ENCODE measurements around the gene SPON1.

Gene SPON1

GRCh38 chr11:14299921-14300320 is 337.4 kb downstream of the SPON1 start:
- no peak for DNase-seq

- DNase-seq, result peak; percentile 11
Observed at GRCh38 chr11:14300661-14301304, 338.3 kb downstream of the SPON1 start.

GRCh38 chr11:14304601-14305000 is 342.1 kb downstream of the SPON1 start:
- DNase-seq, result no peak

DNA sequence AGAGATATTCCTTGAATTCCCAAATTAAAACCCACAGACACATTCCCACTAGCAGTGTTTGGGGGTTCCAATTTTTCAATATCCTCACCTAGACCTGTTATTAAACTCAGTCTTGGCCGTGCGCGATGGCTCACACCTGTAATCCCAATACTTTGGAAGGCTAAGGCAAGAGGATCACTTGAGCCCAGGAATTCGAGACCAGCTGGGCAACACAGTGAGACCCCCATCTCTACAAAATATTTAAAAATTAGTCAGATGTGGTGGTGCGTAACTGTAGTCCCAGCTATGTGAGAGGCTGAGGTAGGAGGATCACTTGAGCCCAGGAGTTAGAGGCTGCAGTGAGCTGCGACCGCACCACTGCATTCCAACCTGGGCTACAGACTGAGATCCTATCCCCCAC is 343.1 kb downstream of the SPON1 start:
- DNase-seq, result no peak

DNA sequence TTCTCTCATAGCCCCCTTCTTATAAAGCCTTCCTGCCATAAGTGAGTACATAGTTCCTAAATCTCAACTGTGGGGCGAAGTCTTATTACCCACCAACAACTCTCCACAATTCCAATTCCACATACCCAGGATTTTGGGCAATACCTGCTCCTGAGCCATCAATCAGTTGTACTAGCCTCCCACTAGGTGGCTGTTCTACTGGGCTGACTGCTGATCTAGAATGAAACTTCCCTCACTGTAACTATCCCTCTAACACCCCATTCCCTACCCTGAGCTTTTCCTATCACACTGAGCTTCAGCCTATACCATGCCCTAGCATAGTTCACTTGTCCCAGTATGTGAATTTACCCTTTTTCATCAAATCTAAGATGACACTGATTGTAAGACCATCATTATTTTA is 344.0 kb downstream of the SPON1 start:
- no peak for DNase-seq

GRCh38 chr11:14308114-14308896 is 345.8 kb downstream of the SPON1 start:
- no peak for DNase-seq

DNA sequence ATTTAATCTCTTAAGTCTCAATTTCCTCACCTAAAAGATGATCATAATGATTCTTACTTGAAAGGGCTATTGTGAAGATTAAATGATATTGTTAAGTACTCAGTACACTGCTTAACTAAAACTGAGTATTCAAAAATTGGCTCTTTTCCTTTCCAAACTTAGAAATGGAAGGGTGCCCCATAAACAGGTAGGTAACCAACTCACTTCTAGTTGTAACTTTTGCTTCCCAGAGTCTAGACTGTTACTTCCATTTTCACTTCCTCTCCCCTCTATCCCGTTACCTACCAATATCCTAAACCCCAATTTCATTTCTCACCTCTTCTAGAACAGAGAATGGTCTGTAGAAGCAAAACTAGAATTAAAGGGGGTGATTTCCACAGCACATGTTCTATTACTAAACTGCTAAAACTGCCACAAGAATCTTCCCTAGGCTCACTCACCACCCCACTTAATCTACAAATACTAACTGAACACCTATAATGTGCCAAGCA is 346.4 kb downstream of the SPON1 start:
- no peak for DNase-seq

GRCh38 chr11:14309425-14310192 is 347.1 kb downstream of the SPON1 start:
- peak; percentile 79 for DNase-seq

DNA sequence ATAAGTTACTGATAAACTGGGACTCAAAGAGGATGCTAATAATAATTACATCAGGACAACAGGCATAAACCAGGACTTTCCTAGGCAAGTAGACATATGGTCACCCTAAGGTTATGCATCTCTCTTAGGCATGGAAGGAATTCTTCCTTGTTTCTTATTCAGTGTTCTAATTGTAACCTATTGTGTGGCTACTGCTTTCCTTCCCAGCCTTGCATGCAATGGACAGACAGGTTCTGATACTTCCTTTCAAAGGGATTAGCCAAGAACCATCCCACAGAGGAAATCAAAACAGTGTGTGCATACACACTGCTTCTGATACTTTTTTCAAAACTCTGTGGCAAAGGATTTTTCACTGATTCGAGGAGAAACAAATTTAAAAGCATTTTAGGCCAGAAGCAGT is 348.2 kb downstream of the SPON1 start:
- no peak for DNase-seq

- no peak for DNase-seq
Observed at GRCh38 chr11:14312736-14313438, 350.4 kb downstream of the SPON1 start.

DNA sequence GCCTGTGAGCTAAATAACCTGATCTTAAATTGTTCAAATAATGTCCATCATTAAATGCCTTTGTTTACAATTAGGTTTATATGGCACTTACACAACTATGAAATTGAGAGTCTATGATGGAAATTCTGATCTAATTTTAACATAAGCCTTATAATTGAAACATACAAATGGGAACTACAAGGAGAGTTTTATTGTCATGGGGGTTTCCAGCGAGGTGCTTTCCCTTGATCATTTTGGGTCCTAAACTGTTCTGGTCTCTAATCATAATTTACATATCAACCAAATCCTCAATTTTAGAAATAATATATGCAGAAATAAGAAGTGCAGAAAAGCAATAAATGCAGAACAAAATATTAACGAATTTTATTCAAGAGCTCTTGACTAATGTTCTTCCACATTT is 351.6 kb downstream of the SPON1 start:
- DNase-seq, result no peak

DNA sequence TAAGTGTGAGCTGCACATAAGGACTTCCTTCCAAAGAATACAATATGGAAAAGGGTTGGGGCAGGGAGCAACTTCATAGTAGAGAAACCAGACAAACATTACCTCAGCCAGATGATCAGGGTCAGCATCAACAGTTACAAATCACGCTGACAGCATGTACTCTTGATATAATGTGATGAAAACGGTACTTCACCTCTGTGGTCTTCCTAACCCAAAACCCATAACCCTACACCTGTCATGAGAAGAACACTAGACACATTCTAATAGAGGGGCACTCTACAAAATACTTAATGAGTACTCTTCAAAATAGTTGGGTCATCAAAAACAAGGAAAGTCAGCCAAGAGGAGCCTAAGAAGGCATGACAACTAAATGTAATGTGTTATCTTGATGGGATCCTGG is 352.6 kb downstream of the SPON1 start:
- peak; percentile 18 for DNase-seq

Data from DMS79 treated with DMSO at 0.1 percent for 48 hours (cell line).